ENCODE data around the gene DUS1L.

DUS1L gene

GRCh38 chr17:82081966-82082365 is 16.4 kb upstream of the DUS1L start:
- Histone ChIP-seq H3K79me2 (ENCODE audit: insufficient read depth, low read length) (no peaks in the 10 kb centered on the region; the same call in 1 of the 2 replicates), H3K9ac (ENCODE audit: low read depth, low read length) (no peak overlapping the region), H2AFZ (ENCODE audit: low read depth, low read length) (no peak overlapping the region), H3K4me2 (ENCODE audit: insufficient read depth, low read length) (no peak overlapping the region), H3K27ac (ENCODE audit: low read length) (no peak overlapping the region), H3K36me3 (ENCODE audit: insufficient read depth, low read length) (peaks cover 92% of the 10 kb centered on the region), H3K4me3 (ENCODE audit: low read depth in 1 of 2, low read length in 2 of 2) (no peak overlapping the region), H4K20me1 (ENCODE audit: insufficient read depth, low read length) (peaks cover 80% of the 10 kb centered on the region), H3K9me3 (ENCODE audit: insufficient read depth, low read length, severe bottlenecking) (no peaks in the 10 kb centered on the region), H3K27me3 (ENCODE audit: insufficient read depth, low read length, poor library complexity) (no peaks in the 10 kb centered on the region), H3K4me1 (ENCODE audit: insufficient read depth, low read length) (no peaks in the 10 kb centered on the region)
- DNase-seq (no peak), ATAC-seq (ENCODE audit: insufficient read depth, low read depth) (no peak)
- TF ChIP-seq CTCF (IDR thresholded peaks at IDR 0.05; ENCODE audit: borderline replicate concordance, extremely low read depth, low read length, poor library complexity, severe bottlenecking) (no peak), EZH2 (IDR thresholded peaks at IDR 0.05; ENCODE audit: borderline replicate concordance, low read depth, low read length, severe bottlenecking) (no peak)

GRCh38 chr17:82081546-82081945 is 15.9 kb upstream of the DUS1L start:
- Histone ChIP-seq H3K36me3 (ENCODE audit: insufficient read depth, low read length) (peaks cover 88% of the 10 kb centered on the region), H3K4me3 (ENCODE audit: low read depth in 1 of 2, low read length in 2 of 2) (no peak overlapping the region), H3K27me3 (ENCODE audit: insufficient read depth, low read length, poor library complexity) (no peaks in the 10 kb centered on the region), H4K20me1 (ENCODE audit: insufficient read depth, low read length) (peaks cover 82% of the 10 kb centered on the region), H3K79me2 (ENCODE audit: insufficient read depth, low read length) (no peaks in the 10 kb centered on the region; the same call in 1 of the 2 replicates), H3K9me3 (ENCODE audit: insufficient read depth, low read length, severe bottlenecking) (no peaks in the 10 kb centered on the region), H3K4me1 (ENCODE audit: insufficient read depth, low read length) (no peaks in the 10 kb centered on the region), H3K4me2 (ENCODE audit: insufficient read depth, low read length) (no peak overlapping the region), H2AFZ (ENCODE audit: low read depth, low read length) (no peak overlapping the region), H3K27ac (ENCODE audit: low read length) (no peak overlapping the region), H3K9ac (ENCODE audit: low read depth, low read length) (no peak overlapping the region)
- DNase-seq (no peak), ATAC-seq (ENCODE audit: insufficient read depth, low read depth) (no peak)
- TF ChIP-seq CTCF (IDR thresholded peaks at IDR 0.05; ENCODE audit: borderline replicate concordance, extremely low read depth, low read length, poor library complexity, severe bottlenecking) (no peak), EZH2 (IDR thresholded peaks at IDR 0.05; ENCODE audit: borderline replicate concordance, low read depth, low read length, severe bottlenecking) (no peak)

GRCh38 chr17:82080789-82081464 is 15.3 kb upstream of the DUS1L start:
- no peaks in the 10 kb centered on the region for H3K9me3 ChIP-seq (ENCODE audit: insufficient read depth, low read length, severe bottlenecking)
- ATAC-seq (ENCODE audit: insufficient read depth, low read depth) = no peak
- peaks cover 82% of the 10 kb centered on the region for H3K36me3 ChIP-seq (ENCODE audit: insufficient read depth, low read length)
- H3K79me2 ChIP-seq (ENCODE audit: insufficient read depth, low read length) = no peaks in the 10 kb centered on the region; the same call in 1 of the 2 replicates
- no peak overlapping the region for H3K4me3 ChIP-seq (ENCODE audit: low read depth in 1 of 2, low read length in 2 of 2)
- DNase-seq = no peak
- no peaks in the 10 kb centered on the region for H3K4me1 ChIP-seq (ENCODE audit: insufficient read depth, low read length)
- no peak overlapping the region for H2AFZ ChIP-seq (ENCODE audit: low read depth, low read length)
- peaks cover 81% of the 10 kb centered on the region for H4K20me1 ChIP-seq (ENCODE audit: insufficient read depth, low read length)
- TF ChIP-seq EZH2 (IDR thresholded peaks at IDR 0.05; ENCODE audit: borderline replicate concordance, low read depth, low read length, severe bottlenecking) = no peak
- no peak for TF ChIP-seq CTCF (IDR thresholded peaks at IDR 0.05; ENCODE audit: borderline replicate concordance, extremely low read depth, low read length, poor library complexity, severe bottlenecking)
- H3K9ac ChIP-seq (ENCODE audit: low read depth, low read length) = no peak overlapping the region
- no peak overlapping the region for H3K4me2 ChIP-seq (ENCODE audit: insufficient read depth, low read length)
- no peaks in the 10 kb centered on the region for H3K27me3 ChIP-seq (ENCODE audit: insufficient read depth, low read length, poor library complexity)
- H3K27ac ChIP-seq (ENCODE audit: low read length) = no peak overlapping the region

Data from DND-41 (cell line).